NB4 (cell line): Measurements from ENCODE around the gene IRF1.

Experiments used
- CTCF ChIP-seq: IDR thresholded peaks from one replicate; pipeline ENCODE4 v1.5.1; 2012; ENCODE audit warnings: low read depth, low read length
- MAX ChIP-seq: IDR thresholded peaks from 2 replicates; pipeline ENCODE4 v1.6.1; 2011; ENCODE audit warnings: low read depth, low read length
- MYC ChIP-seq: IDR thresholded peaks from 2 replicates; pipeline ENCODE4 v1.6.1; 2011; ENCODE audit warnings: low read depth, low read length
- POLR2A ChIP-seq: IDR thresholded peaks from 2 replicates; pipeline ENCODE4 v1.6.1; 2011; ENCODE audit warnings: mild to moderate bottlenecking; ENCODE audit not compliant: insufficient read length; ENCODE audit errors: extremely low read depth

DNA sequence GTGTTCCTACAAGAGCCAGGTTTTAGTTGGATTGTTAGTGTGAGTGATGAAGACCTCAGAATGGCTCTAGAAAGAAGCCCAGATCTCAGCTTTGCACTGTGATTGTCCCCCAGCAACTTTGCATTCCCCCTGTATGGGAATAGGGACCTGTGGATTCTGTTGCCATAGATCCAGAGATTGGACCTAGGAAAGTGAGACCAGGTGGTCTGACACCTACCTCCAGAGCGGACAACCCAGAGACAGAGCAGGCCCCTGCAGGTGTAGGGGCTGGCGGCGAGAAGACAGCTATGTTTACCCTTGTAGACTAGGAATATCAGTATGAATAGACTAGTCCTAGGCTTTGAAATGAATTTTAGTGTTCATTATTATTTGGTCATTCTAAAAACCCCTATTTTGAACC, 53.6 kb downstream of the IRF1 start:
- TF ChIP-seq POLR2A (no peak), CTCF (no peak), MYC (no peak), MAX (no peak)
